A673 (cell line): ENCODE measurements around the gene MC2R. TPM values are rescaled to one million over a fixed set of nuclear protein-coding genes. Genes with fewer than 3 reads are reported as not detected.
"Not testable (repeated sequence)": the region's sequence is repeated elsewhere in the genome, so short reads cannot be mapped to it uniquely, and the experiment has no call there.

Experiments used
- BruUV-seq: library from RNA; stranded (reverse); fragments of 400-500 nt; replicated peaks from 2 replicates; lab custom pipeline; 2021; lab: Mats Ljungman, UMichigan
- CTCF ChIA-PET: fragments of 300-600 bp; sonication (Branson Sonifier 250); formaldehyde crosslinking; loops from one replicate; lab custom pipeline; 2022; ENCODE audit warnings: antibody characterized with exemption; lab: Charles Lee
- POLR2A ChIA-PET: fragments of 300-600 bp; sonication (Branson Sonifier 250); formaldehyde crosslinking; loops from one replicate; lab custom pipeline; 2022; ENCODE audit warnings: antibody characterized with exemption; ENCODE audit not compliant: low non-redundant PET; lab: Charles Lee
- DNase-seq: peaks from one replicate; pipeline ENCODE4 v3.0.0-alpha.2; 2015; ENCODE audit warnings: low spot score
- H3K27ac ChIP-seq: fragments of 200-600 bp; sonication (generic); 2 replicates; pipeline ENCODE4 v1.5.1; 2016; ENCODE audit warnings: mixed run types, low read depth, mild to moderate bottlenecking, mixed read lengths, antibody characterized with exemption, low read length; ENCODE audit not compliant: poor library complexity, severe bottlenecking
- H3K27me3 ChIP-seq: fragments of 200-600 bp; sonication (generic); replicated peaks from 2 replicates; pipeline ENCODE4 v1.6.1; 2017; ENCODE audit warnings: mixed run types, low read depth, mild to moderate bottlenecking, mixed read lengths, antibody characterized with exemption, low read length; ENCODE audit not compliant: insufficient read depth, poor library complexity
- H3K36me3 ChIP-seq: fragments of 200-600 bp; sonication (generic); 2 replicates; pipeline ENCODE4 v1.6.1; 2016; ENCODE audit warnings: mixed run types, mild to moderate bottlenecking, mixed read lengths, antibody characterized with exemption, low read length; ENCODE audit not compliant: insufficient read depth, poor library complexity, severe bottlenecking
- H3K4me1 ChIP-seq: fragments of 200-600 bp; sonication (generic); 2 replicates; pipeline ENCODE4 v1.6.1; 2017; ENCODE audit warnings: mixed run types, mild to moderate bottlenecking, mixed read lengths, antibody characterized with exemption, low read length; ENCODE audit not compliant: insufficient read depth, poor library complexity, severe bottlenecking
- H3K4me3 ChIP-seq: fragments of 200-600 bp; sonication (generic); 2 replicates; pipeline ENCODE4 v1.5.1; 2016; ENCODE audit warnings: low read depth, mixed run types, mild to moderate bottlenecking, mixed read lengths, low read length; ENCODE audit not compliant: poor library complexity, severe bottlenecking
- H3K9me3 ChIP-seq: fragments of 200-600 bp; sonication (generic); 2 replicates; pipeline ENCODE4 v1.6.1; 2016; ENCODE audit warnings: mixed run types, low read depth, mild to moderate bottlenecking, mixed read lengths, antibody characterized with exemption, low read length; ENCODE audit not compliant: poor library complexity, severe bottlenecking
- CTCF ChIP-seq: fragments of 300-800, 200-600 bp; sonication (generic); conservative IDR thresholded peaks from 2 replicates; pipeline ENCODE4 v1.5.1; 2017; ENCODE audit warnings: low read depth, mild to moderate bottlenecking, antibody characterized with exemption, low read length, moderate library complexity, mixed read lengths
- EZH2 ChIP-seq: fragments of 200-600 bp; sonication (generic); IDR thresholded peaks from 2 replicates; pipeline ENCODE4 v1.6.1; 2017; ENCODE audit warnings: borderline replicate concordance, low read depth, mild to moderate bottlenecking, mixed read lengths, antibody characterized with exemption, low read length; ENCODE audit not compliant: poor library complexity, severe bottlenecking
- intact Hi-C: fragments of 100-400 bp; cut with micrococcal nuclease; formaldehyde crosslinking; loops from one replicate; pipeline ENCODE4 v1.10.0; 2022; ENCODE audit not compliant: unreplicated experiment
- total RNA-seq: library from RNA; stranded (reverse); gene quantifications from 2 replicates; pipeline ENCODE4 v1.2.3, GENCODE V29; 2021

The MC2R gene
- total RNA-seq, 1 experiment from 2014 or later: not detected

DNA sequence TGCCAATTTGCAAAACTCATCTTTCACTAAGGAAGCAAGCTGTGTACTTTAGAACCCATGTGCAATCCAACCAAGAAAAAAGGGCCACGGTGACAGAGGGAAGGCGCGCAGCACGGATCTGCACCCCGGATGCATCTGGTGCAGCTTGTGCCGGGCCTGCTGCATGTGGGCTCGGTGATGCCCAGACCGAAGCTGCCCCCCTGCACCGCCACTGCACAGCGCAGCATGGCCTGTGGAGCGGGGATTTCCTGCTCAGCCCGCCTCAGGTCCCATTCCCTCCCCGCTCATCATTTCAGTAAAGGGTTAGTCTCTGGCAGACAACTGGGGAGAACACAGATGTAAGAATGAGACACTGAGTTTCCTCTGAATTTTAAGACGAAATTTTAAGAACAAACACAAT lies 43.0 kb downstream of the MC2R start:
- Histone ChIP-seq H3K9me3 (no peaks in the 10 kb centered on the region), H3K4me1 (no peaks in the 10 kb centered on the region), H3K27ac (no peak overlapping the region), H3K36me3 (no peaks in the 10 kb centered on the region), H3K4me3 (no peak overlapping the region), H3K27me3 (peaks cover 44% of the 10 kb centered on the region)
- no peak for TF ChIP-seq CTCF
- no peak for TF ChIP-seq EZH2
- no peak for DNase-seq
- intact Hi-C loops: no loop called here
- no TSS peak for BruUV-seq
- POLR2A ChIA-PET: no interaction called here
- CTCF ChIA-PET: no interaction called here

GRCh38 chr18:13871701-13872100 lies 43.6 kb downstream of the MC2R start:
- peaks cover 51% of the 10 kb centered on the region for H3K27me3 ChIP-seq
- intact Hi-C loops: no loop called here
- CTCF ChIA-PET: interaction anchor here (0.6 kb wide), 1 partner anchor 58 kb away, joined by 3 read pairs; no protein-coding TSS in a partner anchor
- H3K9me3 ChIP-seq: no peaks in the 10 kb centered on the region
- TF ChIP-seq EZH2: no peak
- DNase-seq: no peak
- H3K4me1 ChIP-seq: no peaks in the 10 kb centered on the region
- POLR2A ChIA-PET: no interaction called here
- H3K4me3 ChIP-seq: no peak overlapping the region
- no TSS peak for BruUV-seq
- no peak overlapping the region for H3K27ac ChIP-seq
- H3K36me3 ChIP-seq: no peaks in the 10 kb centered on the region

DNA sequence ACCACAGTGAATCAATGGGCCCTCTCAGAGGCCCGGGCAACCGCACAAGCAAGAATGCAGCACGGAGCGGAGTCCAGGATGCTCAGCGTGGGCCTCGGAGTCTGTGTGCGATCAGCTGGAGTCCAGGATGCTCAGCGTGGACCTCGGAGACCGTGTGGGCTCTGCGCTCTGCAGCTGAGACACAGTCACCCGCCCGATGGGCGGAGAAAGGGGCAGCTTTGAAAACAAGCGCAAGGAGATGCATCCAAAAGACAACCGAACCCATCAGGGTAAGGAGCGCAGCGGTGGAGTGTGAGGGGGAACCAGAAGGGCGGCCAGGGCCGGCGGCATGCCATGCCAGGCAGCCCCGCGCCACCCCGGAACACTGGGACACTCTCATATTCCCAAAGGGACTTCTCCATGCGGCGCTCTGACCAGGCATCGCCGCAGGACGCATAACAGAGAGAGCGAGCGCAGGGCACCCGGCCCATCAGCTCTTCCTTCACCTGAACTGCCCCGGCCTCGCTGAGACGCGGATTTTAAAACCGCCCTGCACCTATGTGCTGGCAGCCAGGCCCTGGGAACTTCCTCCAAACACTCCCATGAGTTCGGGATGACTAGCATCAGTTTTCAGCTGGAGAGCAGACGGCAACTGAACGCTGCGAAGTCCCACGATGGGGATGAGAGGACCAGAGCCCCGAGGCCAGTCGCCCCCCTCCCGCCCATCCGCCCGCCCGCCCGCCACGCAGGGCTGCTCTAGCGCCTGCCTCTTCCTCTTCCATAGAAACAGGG lies 46.6 kb downstream of the MC2R start:
- no peak overlapping the region for H3K4me3 ChIP-seq
- ChIA-PET CTCF (no interaction called here), POLR2A (no interaction called here)
- no peak overlapping the region for H3K27ac ChIP-seq
- TF ChIP-seq EZH2: no peak
- no peak for TF ChIP-seq CTCF
- H3K27me3 ChIP-seq: peaks cover 67% of the 10 kb centered on the region
- BruUV-seq: no TSS peak
- H3K4me1 ChIP-seq: no peaks in the 10 kb centered on the region
- DNase-seq: no peak
- intact Hi-C loops: loop anchor here (5.0 kb wide), 1 partner anchor 36 kb away; no protein-coding TSS in a partner anchor
- no peaks in the 10 kb centered on the region for H3K9me3 ChIP-seq
- H3K36me3 ChIP-seq: no peaks in the 10 kb centered on the region

DNA sequence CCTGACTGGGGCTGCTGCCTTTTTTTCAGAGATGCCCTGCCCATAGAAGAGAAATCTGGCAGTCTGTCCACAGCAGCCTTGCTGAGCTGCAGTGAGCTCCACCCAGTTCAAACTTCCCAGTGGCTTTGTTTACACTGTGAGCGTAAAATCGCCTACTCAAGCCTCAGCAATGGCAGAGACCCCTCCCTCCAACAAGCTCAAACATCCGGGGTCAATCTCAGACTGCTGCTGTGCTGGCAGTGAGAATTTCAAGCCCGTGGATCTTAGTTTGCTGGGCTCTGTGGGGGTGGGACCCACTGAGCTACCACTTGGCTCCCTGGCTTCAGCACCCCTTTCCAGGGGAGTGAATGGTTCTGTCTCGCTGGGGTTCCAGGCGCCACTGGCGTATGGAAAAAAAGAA lies 52.4 kb downstream of the MC2R start:
- H3K27me3 ChIP-seq: peaks cover 36% of the 10 kb centered on the region
- intact Hi-C loops, DNase-seq, H3K9me3 ChIP-seq, H3K36me3 ChIP-seq, BruUV-seq, H3K4me3 ChIP-seq, CTCF ChIA-PET, H3K27ac ChIP-seq, POLR2A ChIA-PET, H3K4me1 ChIP-seq: not testable (repeated sequence)
